Transverse colon (tissue), 4 donors: Measurements from ENCODE around the gene FAM83F. TPM values are rescaled to one million over a fixed set of nuclear protein-coding genes. Genes with fewer than 3 reads are reported as not detected.

Experiments used
- DNase-seq: peaks from one replicate; pipeline ENCODE4 v3.0.0-alpha.2; 2019
- H3K27ac ChIP-seq, 4 donors: fragments of 200-600 bp; sonication (generic); 2 replicates each; pipeline ENCODE4 v1.5.1; 2016 to 2018; ENCODE audit warnings: inconsistent platforms in 4 of 4
- H3K27me3 ChIP-seq: fragments of 200-600 bp; sonication (generic); 2 replicates; pipeline ENCODE4 v1.5.1; 2017; ENCODE audit warnings: inconsistent platforms
- H3K36me3 ChIP-seq, 4 donors: fragments of 200-600 bp; sonication (generic); 2 replicates each; pipeline ENCODE4 v1.5.1; 2017 to 2019; ENCODE audit warnings: inconsistent platforms in 4 of 4
- H3K4me1 ChIP-seq, 4 donors: fragments of 200-600 bp; sonication (generic); 2 replicates each; pipeline ENCODE4 v1.5.1; 2017 to 2020; ENCODE audit warnings: inconsistent platforms in 4 of 4
- H3K4me3 ChIP-seq, 4 donors: fragments of 200-600 bp; sonication (generic); 1 replicate in 1 of 4; 2 replicates in 3 of 4; pipeline versions ENCODE4 v1.5.1 to v1.6.1; 2017 to 2019; ENCODE audit warnings: inconsistent platforms in 4 of 4
- H3K9me3 ChIP-seq, 2 donors: fragments of 200-600 bp; sonication (generic); 2 replicates each; pipeline ENCODE4 v1.5.1; 2017 to 2019; ENCODE audit warnings: inconsistent platforms in 2 of 2
- EP300 ChIP-seq: sonication (generic); formaldehyde crosslinking; IDR thresholded peaks from one replicate; pipeline ENCODE4 v1.6.1; 2017; ENCODE audit warnings: antibody characterized with exemption, low read depth
- POLR2A ChIP-seq: fragments of 450-650 bp; IDR thresholded peaks from one replicate; pipeline ENCODE4 v1.6.1; 2016; ENCODE audit warnings: antibody characterized with exemption, mild to moderate bottlenecking, moderate library complexity
- POLR2AphosphoS5 ChIP-seq, 3 donors: sonication (generic); formaldehyde crosslinking; IDR thresholded peaks; one replicate each; pipeline ENCODE4 v1.6.1; 2016; ENCODE audit warnings: antibody characterized with exemption in 3 of 3
- WGBS, 2 donors: methylation state at CpG; one replicate each; pipeline ENCODE4 v1.1.5; 2018; ENCODE audit warnings: low coverage in 1 of 2; 5-methylcytosine and 5-hydroxymethylcytosine counted together
- in situ Hi-C, 4 donors: fragments of 200-750 bp; cut with MboI; loops; one replicate each; pipeline versions ENCODE4 v1.15.0 to v1.15.1; 2017; ENCODE audit warnings: low sequenced_read_pairs in 3 of 4, low pct_ligation_motif_present in 1 of 4, low pct_unique_long_range_greater_than_20kb in 1 of 4
- intact Hi-C: fragments of 100-400 bp; cut with DNase I; formaldehyde crosslinking; loops from one replicate; pipeline ENCODE4 v1.15.1; 2023; ENCODE audit warnings: low total_unique reads
- total RNA-seq, 4 donors: library from RNA; depleted of rRNA; stranded (reverse); fragments of >200 nt; gene quantifications; one replicate each; pipeline ENCODE4 v1.1.0, GENCODE V29; 2016
- TF ChIP-seq, protein P1 (sequence below), 5 experiments: fragments of 200-600 bp in 3 of 5; fragments of 450-650 bp in 2 of 5; sonication (generic) in 3 of 5; IDR thresholded peaks; 1 replicate in 2 of 5; 2 replicates in 3 of 5; pipeline ENCODE4 v1.5.1; 2016 to 2017; ENCODE audit warnings: antibody characterized with exemption in 5 of 5, inconsistent platforms in 3 of 5, mild to moderate bottlenecking in 2 of 5, moderate library complexity in 1 of 5

FAM83F gene
- total RNA-seq, 4 donors from 2014 or later, result 18.7 to 36.3 (median 25.4) TPM

DNA sequence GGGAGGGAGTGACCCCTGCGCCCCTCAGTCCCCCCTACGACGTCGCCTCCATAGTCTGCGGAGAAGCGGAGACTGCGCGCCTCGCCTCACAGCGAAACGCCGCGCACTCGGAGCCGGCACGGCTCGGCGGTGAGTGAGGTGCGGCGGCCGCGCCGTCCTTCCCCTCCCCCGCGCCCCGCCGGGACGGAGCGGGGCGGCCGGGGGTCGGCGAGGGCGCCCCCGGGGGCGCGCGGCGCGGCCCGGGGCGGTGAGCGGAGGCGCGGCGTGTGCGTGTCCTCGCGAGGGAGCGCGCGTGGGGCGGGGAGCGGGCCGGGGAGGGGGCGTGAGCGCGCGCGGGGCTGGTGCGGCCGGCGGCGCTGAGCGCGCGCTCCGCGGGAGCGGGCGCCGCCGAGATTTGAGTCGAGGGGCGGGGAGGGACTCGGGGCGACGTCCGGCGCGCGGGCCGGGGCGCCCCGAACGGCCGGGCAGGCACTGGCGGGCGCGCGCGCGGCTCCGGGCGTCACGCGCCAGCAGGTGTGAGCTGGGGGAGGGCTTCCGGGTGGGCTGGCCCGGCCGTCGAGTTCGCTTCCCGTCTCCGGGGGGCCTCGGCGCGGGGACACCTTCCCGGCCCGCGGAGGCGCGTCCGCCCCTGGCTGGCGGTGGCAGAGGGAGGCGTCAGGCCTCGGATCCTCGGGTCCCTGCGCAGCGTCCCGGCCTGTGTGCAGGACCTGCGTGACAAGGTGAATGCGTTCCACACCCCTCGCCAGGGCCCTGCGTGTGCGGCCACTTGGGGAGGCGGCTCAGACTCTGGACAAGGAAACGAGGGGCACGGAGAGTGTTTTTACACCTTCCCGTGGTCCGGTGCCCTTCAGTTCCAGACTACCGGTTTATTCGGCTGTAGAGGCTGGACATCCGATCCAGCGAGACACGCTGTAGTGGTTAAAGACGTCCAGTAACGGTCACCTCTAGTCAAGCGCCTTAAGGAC lies 50.4 kb downstream of the FAM83F start:
- intact Hi-C loops (loop anchor here (10.0 kb wide), 1 partner anchor 150 kb away; no protein-coding TSS in a partner anchor), in situ Hi-C loops (loop anchor here in 3 of 4 donors (10.0 kb wide), 2 partner anchors 130 to 300 kb away; partner anchors contain the start of genes ADSL (in 2 of the 3) and TNRC6B (in 1 of the 3))
- Histone ChIP-seq H3K36me3 (no peaks in the 10 kb centered on the region), H3K9me3 (no peaks in the 10 kb centered on the region), H3K4me1 (peaks cover 12 to 36% (median 18%) of the 10 kb centered on the region in 4 donors), H3K4me3 (peak overlapping the region; percentile 73 to 87 (median 80)), H3K27me3 (no peaks in the 10 kb centered on the region), H3K27ac (peak overlapping the region; percentile 93 to 96 (median 94))
- 0% methylated on average over 8 to 41 of the region's 138 CpGs for WGBS, 2 donors
- TF ChIP-seq POLR2A, result no peak
- TF ChIP-seq EP300, result no peak
- peak in 2 of 3 donors; percentile 11 to 36 for TF ChIP-seq POLR2AphosphoS5 (IDR thresholded peaks at IDR 0.05)
- TF ChIP-seq, protein P1, sequence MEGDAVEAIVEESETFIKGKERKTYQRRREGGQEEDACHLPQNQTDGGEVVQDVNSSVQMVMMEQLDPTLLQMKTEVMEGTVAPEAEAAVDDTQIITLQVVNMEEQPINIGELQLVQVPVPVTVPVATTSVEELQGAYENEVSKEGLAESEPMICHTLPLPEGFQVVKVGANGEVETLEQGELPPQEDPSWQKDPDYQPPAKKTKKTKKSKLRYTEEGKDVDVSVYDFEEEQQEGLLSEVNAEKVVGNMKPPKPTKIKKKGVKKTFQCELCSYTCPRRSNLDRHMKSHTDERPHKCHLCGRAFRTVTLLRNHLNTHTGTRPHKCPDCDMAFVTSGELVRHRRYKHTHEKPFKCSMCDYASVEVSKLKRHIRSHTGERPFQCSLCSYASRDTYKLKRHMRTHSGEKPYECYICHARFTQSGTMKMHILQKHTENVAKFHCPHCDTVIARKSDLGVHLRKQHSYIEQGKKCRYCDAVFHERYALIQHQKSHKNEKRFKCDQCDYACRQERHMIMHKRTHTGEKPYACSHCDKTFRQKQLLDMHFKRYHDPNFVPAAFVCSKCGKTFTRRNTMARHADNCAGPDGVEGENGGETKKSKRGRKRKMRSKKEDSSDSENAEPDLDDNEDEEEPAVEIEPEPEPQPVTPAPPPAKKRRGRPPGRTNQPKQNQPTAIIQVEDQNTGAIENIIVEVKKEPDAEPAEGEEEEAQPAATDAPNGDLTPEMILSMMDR (IDR thresholded peaks at IDR 0.05), result no peak
- DNase-seq, result peak; percentile 68

DNA sequence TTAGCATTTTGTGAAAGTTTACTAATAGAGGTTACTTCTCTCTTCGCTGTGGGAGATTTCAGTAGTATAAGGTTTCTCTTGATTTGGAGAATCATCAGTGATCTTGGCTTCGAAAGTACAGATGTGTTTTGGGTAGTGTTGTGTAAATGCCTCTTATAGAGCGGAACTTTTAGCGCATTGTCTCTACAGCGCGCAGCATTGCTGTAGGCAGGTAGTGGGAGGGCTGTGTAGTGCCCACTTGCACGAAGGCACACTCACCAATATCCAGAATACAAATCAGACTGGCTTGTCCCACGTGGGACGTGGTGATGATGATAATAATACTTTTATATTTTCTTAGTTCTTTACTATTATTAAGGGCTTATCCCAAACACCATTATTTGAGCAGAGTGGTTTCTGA lies 51.4 kb downstream of the FAM83F start:
- Histone ChIP-seq H3K36me3 (no peaks in the 10 kb centered on the region), H3K4me3 (peak overlapping the region in 2 of 4 donors; percentile 74 to 85), H3K4me1 (peaks cover 12 to 43% (median 18%) of the 10 kb centered on the region in 4 donors), H3K27me3 (no peaks in the 10 kb centered on the region), H3K27ac (no peak overlapping the region), H3K9me3 (no peaks in the 10 kb centered on the region)
- in situ Hi-C loops, result loop anchor here in 3 of 4 donors (10.0 kb wide), 2 partner anchors 129 to 299 kb away; partner anchors contain the start of genes ADSL (in 2 of the 3) and TNRC6B (in 1 of the 3)
- intact Hi-C loops, result loop anchor here (10.0 kb wide), 1 partner anchor 149 kb away; no protein-coding TSS in a partner anchor
- 80 to 88% methylated on average over 4 to 9 of the region's 9 CpGs for WGBS, 2 donors
- TF ChIP-seq EP300, result no peak
- TF ChIP-seq POLR2A, result no peak
- no peak for TF ChIP-seq POLR2AphosphoS5 (IDR thresholded peaks at IDR 0.05)
- TF ChIP-seq, protein P1 (IDR thresholded peaks at IDR 0.05), result no peak
- no peak for DNase-seq

DNA sequence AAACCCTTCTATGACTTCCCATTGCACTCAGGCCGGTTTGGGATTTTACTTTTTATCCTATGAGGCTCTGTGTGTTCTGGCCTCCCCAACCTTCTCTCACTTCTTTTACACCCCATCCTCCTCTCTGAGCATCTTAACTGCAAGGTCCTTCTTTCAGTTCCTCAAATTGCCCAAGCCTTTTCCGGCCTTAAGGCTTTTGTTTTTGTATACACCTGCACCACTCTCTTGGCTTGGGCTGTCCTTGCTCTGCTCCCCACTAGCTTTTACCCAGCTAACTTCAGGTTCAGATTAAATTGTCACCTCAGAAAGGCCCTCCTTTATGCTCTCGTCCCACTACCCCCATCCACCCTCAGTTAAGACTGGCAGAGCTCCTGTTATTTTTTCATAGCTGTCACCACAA lies 55.5 kb downstream of the FAM83F start:
- peaks cover 12 to 46% (median 15%) of the 10 kb centered on the region in 4 donors for H3K4me1 ChIP-seq
- H3K36me3 ChIP-seq, result no peaks in the 10 kb centered on the region
- no peaks in the 10 kb centered on the region for H3K27me3 ChIP-seq
- no peak for TF ChIP-seq EP300
- TF ChIP-seq POLR2AphosphoS5 (IDR thresholded peaks at IDR 0.05), result no peak
- TF ChIP-seq, protein P1 (IDR thresholded peaks at IDR 0.05), result no peak
- no peak for TF ChIP-seq POLR2A
- in situ Hi-C loops (no loop called here), intact Hi-C loops (no loop called here)
- H3K27ac ChIP-seq, result peak overlapping the region in 3 of 4 donors; percentile 8 to 53 (median 16)
- H3K9me3 ChIP-seq, result no peaks in the 10 kb centered on the region
- 52 to 69% methylated on average over 3 of the region's 3 CpGs for WGBS, 2 donors
- H3K4me3 ChIP-seq, result no peak overlapping the region
- peak; percentile 27 for DNase-seq

DNA sequence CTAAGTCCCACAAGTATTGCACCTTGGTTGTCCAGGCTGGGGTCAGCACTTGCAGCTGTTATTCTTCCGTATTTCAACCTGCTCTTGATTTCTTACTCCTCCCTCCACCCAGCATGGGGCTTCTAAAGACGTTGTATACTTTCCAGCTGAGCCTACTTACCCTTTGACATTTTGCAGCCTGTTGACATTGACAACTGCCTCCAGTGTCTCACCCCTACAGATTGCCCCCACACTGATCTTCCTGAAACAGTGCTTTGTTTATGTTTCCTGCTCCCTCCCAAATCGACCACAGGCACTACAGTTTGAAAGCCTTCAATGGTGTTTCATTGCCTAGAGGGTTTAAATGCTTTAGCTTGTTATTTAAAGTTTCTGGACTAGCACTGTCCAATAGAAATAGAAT lies 56.6 kb downstream of the FAM83F start:
- in situ Hi-C loops, result no loop called here
- H3K27me3 ChIP-seq, result no peaks in the 10 kb centered on the region
- DNase-seq, result no peak
- 17 to 31% methylated on average over 3 of the region's 3 CpGs for WGBS, 2 donors
- TF ChIP-seq EP300, result no peak
- TF ChIP-seq POLR2AphosphoS5 (IDR thresholded peaks at IDR 0.05), result no peak
- TF ChIP-seq, protein P1 (IDR thresholded peaks at IDR 0.05), result no peak
- no peak for TF ChIP-seq POLR2A
- intact Hi-C loops, result no loop called here
- no peaks in the 10 kb centered on the region for H3K9me3 ChIP-seq
- peaks cover 6 to 47% (median 13%) of the 10 kb centered on the region in 4 donors for H3K4me1 ChIP-seq
- no peak overlapping the region for H3K4me3 ChIP-seq
- H3K27ac ChIP-seq, result peak overlapping the region in 2 of 4 donors; percentile 16 to 53
- H3K36me3 ChIP-seq, result no peaks in the 10 kb centered on the region
